ENCODE results near the gene ANKS4B. TPM values are rescaled to one million over a fixed set of nuclear protein-coding genes. Genes with fewer than 3 reads are reported as not detected.
A peak's percentile ranks its signal among the peaks of the same experiment; 100 is the strongest.

Gene ANKS4B
- total and polyA plus RNA-seq, 2 donors (not counting 3 experiments of a cell fraction or from before 2014, with no cell fraction given): not detected

DNA sequence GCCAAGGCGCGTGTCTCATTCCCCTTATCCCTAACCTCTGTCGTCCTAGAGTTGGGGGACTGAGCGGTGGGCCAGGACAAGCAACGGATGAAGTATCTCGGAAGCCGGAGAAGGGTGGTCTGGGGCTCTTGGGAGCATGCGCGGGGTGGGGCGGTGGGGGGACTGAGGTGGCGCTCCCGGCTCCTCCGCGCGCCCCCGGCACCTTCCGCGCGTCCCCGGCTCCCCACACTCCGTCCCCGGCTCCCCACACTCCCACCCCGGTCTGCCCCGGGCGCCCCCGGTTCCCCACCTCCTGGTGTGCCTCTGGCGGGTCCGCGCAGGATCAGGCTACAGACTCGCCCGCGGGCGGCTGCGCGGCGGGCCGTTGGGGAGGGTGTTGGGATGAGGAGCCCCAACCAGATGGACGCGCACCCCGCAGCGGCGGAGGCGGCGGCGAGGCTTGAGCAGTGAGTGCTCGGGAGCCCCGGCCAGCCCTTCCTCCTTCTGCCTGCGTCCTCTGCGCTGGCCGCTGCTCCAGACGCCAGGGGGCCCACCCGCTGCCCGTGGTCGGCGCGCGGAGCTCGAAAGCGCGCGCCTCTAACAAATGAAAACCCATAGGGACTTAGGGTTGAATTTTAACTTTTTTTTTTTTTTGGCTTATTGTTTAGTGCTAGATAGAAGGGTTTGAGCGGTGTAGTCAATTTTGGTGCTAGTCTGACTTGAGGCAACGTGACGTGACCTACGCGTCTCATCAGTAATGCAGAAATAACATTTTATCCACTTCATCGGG is 50.2 kb downstream of the ANKS4B start:
- H3K27me3 ChIP-seq (ENCODE audit: control insufficient read depth in 2 of 2, insufficient read depth in 2 of 2, low read length in 2 of 2): peaks cover 25 to 54% of the 10 kb centered on the region in 2 experiments

More for the DNA sequence above, 50.2 kb downstream of the ANKS4B start:
- no peaks in the 10 kb centered on the region for H4K20me1 ChIP-seq (replicated peaks; ENCODE audit: control insufficient read depth, extremely low read depth, insufficient read depth, low read length)
- H3K79me2 ChIP-seq (ENCODE audit: control insufficient read depth, insufficient read depth, low read length): no peaks in the 10 kb centered on the region
- no peak overlapping the region for H3K9ac ChIP-seq (replicated peaks; ENCODE audit: extremely low read depth, insufficient read depth, low read length)
- no peaks in the 10 kb centered on the region for H3K9me1 ChIP-seq (replicated peaks; ENCODE audit: control insufficient read depth, extremely low read depth, insufficient read depth, low read length)
- peak overlapping the region; percentile 68 for H3K4me2 ChIP-seq (ENCODE audit: insufficient read depth, low read length)
- ChIA-PET POLR2A (no interaction called here), CTCF (interaction anchor here (1.1 to 1.5 kb wide), 3 partner anchors 11 to 22 kb away, joined by 4 to 11 read pairs (median 4); no protein-coding TSS in a partner anchor)
- H2AFZ ChIP-seq (ENCODE audit: low read depth, low read length): peak overlapping the region; percentile 73
- H3K4me1 ChIP-seq (ENCODE audit: control insufficient read depth, extremely low read depth, insufficient read depth, low read length): no peaks in the 10 kb centered on the region
- H3K9me3 ChIP-seq (replicated peaks; ENCODE audit: control insufficient read depth, insufficient read depth, low read length): no peaks in the 10 kb centered on the region
- TF ChIP-seq JUN (IDR thresholded peaks at IDR 0.05; ENCODE audit: borderline replicate concordance, insufficient read depth, insufficient read length, low read depth) (no peak), FOS (IDR thresholded peaks at IDR 0.05; ENCODE audit: borderline replicate concordance, insufficient read depth, low read length) (no peak), POLR2AphosphoS5 (IDR thresholded peaks at IDR 0.05; ENCODE audit: insufficient read depth, low read depth, low read length) (no peak), EZH2 (IDR thresholded peaks at IDR 0.05; ENCODE audit: borderline replicate concordance, low read depth, low read length, severe bottlenecking) (peak; percentile 56), POLR2A (IDR thresholded peaks at IDR 0.05; ENCODE audit: low read depth, low read length) (no peak), GATA2 (IDR thresholded peaks at IDR 0.05; ENCODE audit: insufficient read depth, insufficient read length, low read depth, low read length) (no peak), MYC (IDR thresholded peaks at IDR 0.05; ENCODE audit: low read depth, low read length) (no peak)
- TF ChIP-seq, protein P1, sequence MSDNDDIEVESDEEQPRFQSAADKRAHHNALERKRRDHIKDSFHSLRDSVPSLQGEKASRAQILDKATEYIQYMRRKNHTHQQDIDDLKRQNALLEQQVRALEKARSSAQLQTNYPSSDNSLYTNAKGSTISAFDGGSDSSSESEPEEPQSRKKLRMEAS (IDR thresholded peaks at IDR 0.05; ENCODE audit: insufficient read depth, insufficient read length): no peak
- TF ChIP-seq, protein P2, sequence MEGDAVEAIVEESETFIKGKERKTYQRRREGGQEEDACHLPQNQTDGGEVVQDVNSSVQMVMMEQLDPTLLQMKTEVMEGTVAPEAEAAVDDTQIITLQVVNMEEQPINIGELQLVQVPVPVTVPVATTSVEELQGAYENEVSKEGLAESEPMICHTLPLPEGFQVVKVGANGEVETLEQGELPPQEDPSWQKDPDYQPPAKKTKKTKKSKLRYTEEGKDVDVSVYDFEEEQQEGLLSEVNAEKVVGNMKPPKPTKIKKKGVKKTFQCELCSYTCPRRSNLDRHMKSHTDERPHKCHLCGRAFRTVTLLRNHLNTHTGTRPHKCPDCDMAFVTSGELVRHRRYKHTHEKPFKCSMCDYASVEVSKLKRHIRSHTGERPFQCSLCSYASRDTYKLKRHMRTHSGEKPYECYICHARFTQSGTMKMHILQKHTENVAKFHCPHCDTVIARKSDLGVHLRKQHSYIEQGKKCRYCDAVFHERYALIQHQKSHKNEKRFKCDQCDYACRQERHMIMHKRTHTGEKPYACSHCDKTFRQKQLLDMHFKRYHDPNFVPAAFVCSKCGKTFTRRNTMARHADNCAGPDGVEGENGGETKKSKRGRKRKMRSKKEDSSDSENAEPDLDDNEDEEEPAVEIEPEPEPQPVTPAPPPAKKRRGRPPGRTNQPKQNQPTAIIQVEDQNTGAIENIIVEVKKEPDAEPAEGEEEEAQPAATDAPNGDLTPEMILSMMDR (IDR thresholded peaks at IDR 0.05; ENCODE audit: extremely low read depth in 1 of 2, insufficient read depth in 1 of 2, low read depth in 1 of 2, low read length in 2 of 2): peak; percentile 24 to 68
- DNase-seq (ENCODE audit: low read depth, low spot score) (peak; percentile 21), FAIRE-seq (peak; percentile 4)
- H3K27ac ChIP-seq (ENCODE audit: insufficient read depth, low read depth, low read length): no peak overlapping the region
- no peaks in the 10 kb centered on the region for H3K36me3 ChIP-seq (ENCODE audit: control insufficient read depth in 2 of 2, extremely low read depth in 1 of 2, insufficient read depth in 2 of 2, low read length in 2 of 2)
- intact Hi-C loops (cut with micrococcal nuclease) (loop anchor here (5.0 kb wide), 1 partner anchor 269 kb away; no protein-coding TSS in a partner anchor), dilution Hi-C loops (cut with MboI; ENCODE audit: extremely low pct_ligation_motif_present, low sequenced_read_pairs) (no loop called here)
- BruUV-seq (replicated peaks): no TSS peak
- peak overlapping the region in 2 of 3 experiments; percentile 12 to 26 for H3K4me3 ChIP-seq (replicated peaks in 1 of 3; ENCODE audit: insufficient read depth in 1 of 3, low read depth in 1 of 3, low read length in 3 of 3)

Data from endothelial cell of umbilical vein (primary cell).